ENCODE measurements around the gene SDSL.

The SDSL gene

DNA sequence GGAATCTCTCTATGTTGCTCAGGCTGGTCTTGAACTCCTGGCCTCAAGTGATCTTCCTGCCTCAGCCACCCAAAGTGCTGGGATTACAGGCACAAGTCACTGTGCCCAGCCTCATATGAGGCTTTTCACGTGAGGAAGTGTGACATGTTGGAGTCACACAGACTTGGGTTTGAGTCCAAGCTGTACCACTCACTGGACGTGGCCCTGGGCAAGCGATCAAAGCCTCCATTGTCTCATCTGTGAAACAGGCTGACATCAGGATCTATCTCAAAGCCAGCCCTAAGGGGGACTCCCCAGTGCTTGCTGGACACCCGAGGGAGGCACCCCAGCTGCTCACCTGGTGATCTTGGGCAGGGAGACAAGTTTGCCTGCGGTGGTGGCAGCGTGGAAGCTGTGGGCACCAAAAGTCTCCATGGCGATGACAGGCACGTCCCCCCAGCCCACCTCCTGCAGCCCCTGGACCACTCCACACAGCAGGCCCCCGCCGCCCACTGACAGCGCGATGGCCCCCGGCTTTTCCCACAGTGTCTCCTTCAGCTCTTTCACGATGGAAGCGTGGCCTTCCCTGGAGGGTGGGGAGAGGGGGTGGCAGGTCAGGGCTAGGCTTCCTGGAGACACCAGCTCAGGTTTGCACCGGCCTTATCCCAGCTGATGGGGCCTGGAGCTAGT lies 25.2 kb upstream of the SDSL start:
- Histone ChIP-seq H3K4me3 (ENCODE audit: low read depth, low read length) (no peak overlapping the region), H3K9me3 (ENCODE audit: insufficient read depth, low read depth, low read length) (peaks cover 3% of the 10 kb centered on the region), H3K79me1 (ENCODE audit: low read length) (no peaks in the 10 kb centered on the region), H3K18ac (ENCODE audit: low read length) (no peak overlapping the region), H3K27ac (ENCODE audit: low read depth, low read length) (no peak overlapping the region), H2AFZ (ENCODE audit: insufficient read depth, low read length, poor library complexity) (no peak overlapping the region), H3K9ac (ENCODE audit: low read length) (no peak overlapping the region), H3K27me3 (ENCODE audit: insufficient read depth, low read length) (no peaks in the 10 kb centered on the region), H3K36me3 (ENCODE audit: control insufficient read depth in 1 of 2, insufficient read depth in 2 of 2, low read length in 2 of 2) (no peaks in the 10 kb centered on the region), H2BK120ac (ENCODE audit: insufficient read depth, low read length, poor library complexity) (no peak overlapping the region), H3K4me1 (ENCODE audit: control insufficient read depth in 1 of 2, insufficient read depth in 2 of 2, low read length in 2 of 2) (no peaks in the 10 kb centered on the region), H3K23ac (ENCODE audit: low read length) (no peak overlapping the region), H4K8ac (ENCODE audit: low read depth, low read length) (no peak overlapping the region), H2BK5ac (ENCODE audit: low read depth, low read length, poor library complexity) (no peak overlapping the region), H3K4me2 (ENCODE audit: low read length) (no peak overlapping the region), H3K79me2 (ENCODE audit: control insufficient read depth, insufficient read depth, low read length, poor library complexity) (no peaks in the 10 kb centered on the region), H3K4ac (ENCODE audit: low read depth, low read length) (no peak overlapping the region), H2BK12ac (ENCODE audit: low read length) (no peak overlapping the region), H3K14ac (ENCODE audit: low read length) (no peak overlapping the region), H2AK5ac (ENCODE audit: low read length) (no peak overlapping the region), H4K91ac (ENCODE audit: low read depth, low read length) (no peak overlapping the region), H4K12ac (ENCODE audit: low read depth, low read length) (no peak overlapping the region)
- DNase-seq: no peak
- WGBS (ENCODE audit: extremely low coverage, insufficient coverage, insufficient read length): no CpG with 5 or more reads among the region's 16 CpGs

DNA sequence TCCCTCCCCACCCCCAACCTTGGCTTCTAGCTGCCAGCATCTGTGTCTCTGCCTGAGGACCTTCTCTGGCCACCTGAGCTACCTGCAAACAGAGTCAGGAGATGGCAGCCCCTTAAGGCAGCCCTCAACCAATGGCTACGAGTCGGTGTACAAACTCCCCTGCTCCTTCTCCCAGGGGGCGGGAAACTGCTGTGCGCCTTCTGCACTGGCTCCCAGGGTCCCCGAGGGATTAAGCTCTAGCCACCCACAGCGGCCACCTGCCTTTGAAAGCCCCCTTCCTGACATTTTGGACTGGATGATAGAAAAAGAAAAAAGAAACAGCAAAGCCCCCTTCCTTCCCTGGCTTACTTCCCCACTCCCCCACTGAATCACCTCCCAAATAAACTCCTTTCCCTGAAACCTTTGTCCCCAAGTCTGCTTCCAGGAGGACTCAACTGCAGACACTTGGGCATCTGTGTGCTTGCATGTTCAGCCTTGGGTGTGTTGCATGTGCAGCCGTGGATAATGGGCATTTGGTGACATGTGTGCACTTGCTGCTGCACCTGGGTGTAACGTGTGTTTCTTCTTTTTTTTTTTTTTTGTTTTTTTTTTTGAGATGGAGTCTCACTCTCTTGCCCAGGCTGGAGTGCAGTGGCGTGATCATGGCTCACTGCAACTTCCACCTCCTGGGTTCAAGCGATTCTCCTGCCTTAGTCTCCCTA lies 24.5 kb upstream of the SDSL start:
- no peak overlapping the region for H3K27ac ChIP-seq (ENCODE audit: low read depth, low read length)
- H2BK12ac ChIP-seq (ENCODE audit: low read length): no peak overlapping the region
- no peaks in the 10 kb centered on the region for H3K79me2 ChIP-seq (ENCODE audit: control insufficient read depth, insufficient read depth, low read length, poor library complexity)
- no peak overlapping the region for H3K4me3 ChIP-seq (ENCODE audit: low read depth, low read length)
- H4K91ac ChIP-seq (ENCODE audit: low read depth, low read length): no peak overlapping the region
- H2AFZ ChIP-seq (ENCODE audit: insufficient read depth, low read length, poor library complexity): no peak overlapping the region
- no peaks in the 10 kb centered on the region for H3K4me1 ChIP-seq (ENCODE audit: control insufficient read depth in 1 of 2, insufficient read depth in 2 of 2, low read length in 2 of 2)
- no peak overlapping the region for H4K12ac ChIP-seq (ENCODE audit: low read depth, low read length)
- no peak overlapping the region for H2BK5ac ChIP-seq (ENCODE audit: low read depth, low read length, poor library complexity)
- H3K4ac ChIP-seq (ENCODE audit: low read depth, low read length): no peak overlapping the region
- WGBS (ENCODE audit: extremely low coverage, insufficient coverage, insufficient read length): no CpG with 5 or more reads among the region's 10 CpGs
- no peak overlapping the region for H3K14ac ChIP-seq (ENCODE audit: low read length)
- no peak overlapping the region for H2BK120ac ChIP-seq (ENCODE audit: insufficient read depth, low read length, poor library complexity)
- H3K36me3 ChIP-seq (ENCODE audit: control insufficient read depth in 1 of 2, insufficient read depth in 2 of 2, low read length in 2 of 2): no peaks in the 10 kb centered on the region
- DNase-seq: no peak
- H3K23ac ChIP-seq (ENCODE audit: low read length): no peak overlapping the region
- H3K9ac ChIP-seq (ENCODE audit: low read length): no peak overlapping the region
- no peaks in the 10 kb centered on the region for H3K27me3 ChIP-seq (ENCODE audit: insufficient read depth, low read length)
- no peaks in the 10 kb centered on the region for H3K79me1 ChIP-seq (ENCODE audit: low read length)
- H3K18ac ChIP-seq (ENCODE audit: low read length): no peak overlapping the region
- no peak overlapping the region for H3K4me2 ChIP-seq (ENCODE audit: low read length)
- no peak overlapping the region for H2AK5ac ChIP-seq (ENCODE audit: low read length)
- H4K8ac ChIP-seq (ENCODE audit: low read depth, low read length): no peak overlapping the region
- H3K9me3 ChIP-seq (ENCODE audit: insufficient read depth, low read depth, low read length): peaks cover 3% of the 10 kb centered on the region

DNA sequence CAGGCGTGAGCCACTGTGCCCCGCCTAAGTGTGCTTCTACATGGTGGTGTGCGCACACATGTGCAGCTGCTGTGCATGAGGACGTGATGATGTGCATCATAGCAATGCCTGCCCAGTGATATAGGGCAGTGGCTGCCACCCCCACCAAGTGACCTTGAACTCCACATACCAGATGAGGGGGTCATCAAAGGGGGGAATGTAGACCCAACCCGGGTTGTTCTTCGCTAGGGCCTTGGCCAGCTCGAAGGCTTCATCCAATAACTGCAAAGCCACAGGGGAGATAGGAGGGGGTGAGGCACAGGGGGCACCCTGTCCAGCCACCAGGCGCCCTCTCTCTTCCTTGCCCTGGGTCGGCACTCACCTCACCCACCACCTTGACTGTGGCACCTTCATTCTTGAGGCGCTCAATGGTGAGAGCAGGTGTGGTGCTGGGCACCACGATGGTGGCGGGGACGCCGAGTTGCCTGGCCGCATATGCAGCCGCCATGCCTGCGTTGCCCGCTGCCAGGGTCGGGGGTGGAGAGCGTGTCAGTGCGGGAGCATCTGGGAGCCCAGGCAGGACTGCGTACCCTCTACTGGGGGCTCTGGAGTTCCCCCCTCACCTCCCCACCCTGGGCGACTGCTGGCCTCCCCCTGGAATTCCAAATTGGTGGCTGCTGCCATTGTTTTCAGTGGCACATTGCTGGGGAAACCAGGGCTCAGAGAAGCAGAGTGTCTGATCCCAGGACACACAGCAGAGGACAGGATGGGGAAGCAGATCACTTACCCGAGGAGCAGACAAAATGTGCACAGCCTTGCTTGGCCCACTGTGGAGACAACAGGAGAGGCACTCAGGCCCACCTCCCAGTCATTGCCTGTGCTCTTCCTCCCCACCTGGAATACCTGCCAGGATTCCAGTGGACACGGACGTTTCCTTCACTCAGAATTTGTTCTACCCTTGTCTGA lies 23.6 kb upstream of the SDSL start:
- Histone ChIP-seq H2BK5ac (ENCODE audit: low read depth, low read length, poor library complexity) (no peak overlapping the region), H2AFZ (ENCODE audit: insufficient read depth, low read length, poor library complexity) (no peak overlapping the region), H3K4ac (ENCODE audit: low read depth, low read length) (no peak overlapping the region), H3K79me1 (ENCODE audit: low read length) (no peaks in the 10 kb centered on the region), H4K8ac (ENCODE audit: low read depth, low read length) (no peak overlapping the region), H3K4me2 (ENCODE audit: low read length) (no peak overlapping the region), H3K18ac (ENCODE audit: low read length) (no peak overlapping the region), H4K12ac (ENCODE audit: low read depth, low read length) (no peak overlapping the region), H3K23ac (ENCODE audit: low read length) (no peak overlapping the region), H4K91ac (ENCODE audit: low read depth, low read length) (no peak overlapping the region), H2BK120ac (ENCODE audit: insufficient read depth, low read length, poor library complexity) (no peak overlapping the region), H3K14ac (ENCODE audit: low read length) (no peak overlapping the region), H3K9me3 (ENCODE audit: insufficient read depth, low read depth, low read length) (peaks cover 3% of the 10 kb centered on the region), H3K9ac (ENCODE audit: low read length) (no peak overlapping the region), H3K27ac (ENCODE audit: low read depth, low read length) (no peak overlapping the region), H3K27me3 (ENCODE audit: insufficient read depth, low read length) (no peaks in the 10 kb centered on the region), H3K4me1 (ENCODE audit: control insufficient read depth in 1 of 2, insufficient read depth in 2 of 2, low read length in 2 of 2) (no peaks in the 10 kb centered on the region), H3K36me3 (ENCODE audit: control insufficient read depth in 1 of 2, insufficient read depth in 2 of 2, low read length in 2 of 2) (no peaks in the 10 kb centered on the region), H2AK5ac (ENCODE audit: low read length) (no peak overlapping the region), H3K79me2 (ENCODE audit: control insufficient read depth, insufficient read depth, low read length, poor library complexity) (no peaks in the 10 kb centered on the region), H3K4me3 (ENCODE audit: low read depth, low read length) (no peak overlapping the region), H2BK12ac (ENCODE audit: low read length) (no peak overlapping the region)
- DNase-seq: no peak
- WGBS (ENCODE audit: extremely low coverage, insufficient coverage, insufficient read length): no CpG with 5 or more reads among the region's 26 CpGs

DNA sequence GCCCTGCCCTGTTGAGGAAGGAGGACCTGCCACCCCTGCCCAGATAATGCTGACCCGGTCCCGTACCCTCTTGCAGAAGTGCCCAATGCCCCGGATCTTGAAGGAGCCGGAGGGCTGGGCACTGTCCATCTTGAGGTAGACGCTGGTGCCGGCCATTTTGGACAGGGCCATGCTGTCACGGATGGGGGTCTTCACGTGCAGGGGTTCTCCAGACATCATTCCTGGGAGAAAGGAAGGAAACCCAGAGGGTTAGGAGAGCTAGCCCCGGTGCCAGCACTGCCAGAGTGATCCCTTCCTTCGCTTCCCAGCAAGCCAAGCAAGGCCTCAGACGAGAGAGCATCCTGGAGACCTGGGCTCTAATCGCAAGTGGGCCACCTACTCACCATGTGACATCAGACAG lies 22.7 kb upstream of the SDSL start:
- DNase-seq: no peak
- Histone ChIP-seq H4K12ac (ENCODE audit: low read depth, low read length) (no peak overlapping the region), H3K14ac (ENCODE audit: low read length) (no peak overlapping the region), H4K91ac (ENCODE audit: low read depth, low read length) (no peak overlapping the region), H2BK120ac (ENCODE audit: insufficient read depth, low read length, poor library complexity) (no peak overlapping the region), H2AFZ (ENCODE audit: insufficient read depth, low read length, poor library complexity) (no peak overlapping the region), H3K4me3 (ENCODE audit: low read depth, low read length) (no peak overlapping the region), H4K8ac (ENCODE audit: low read depth, low read length) (no peak overlapping the region), H3K4me2 (ENCODE audit: low read length) (no peak overlapping the region), H3K23ac (ENCODE audit: low read length) (no peak overlapping the region), H3K27me3 (ENCODE audit: insufficient read depth, low read length) (no peaks in the 10 kb centered on the region), H3K4ac (ENCODE audit: low read depth, low read length) (no peak overlapping the region), H3K79me2 (ENCODE audit: control insufficient read depth, insufficient read depth, low read length, poor library complexity) (no peaks in the 10 kb centered on the region), H3K36me3 (ENCODE audit: control insufficient read depth in 1 of 2, insufficient read depth in 2 of 2, low read length in 2 of 2) (no peaks in the 10 kb centered on the region), H2BK12ac (ENCODE audit: low read length) (no peak overlapping the region), H3K27ac (ENCODE audit: low read depth, low read length) (no peak overlapping the region), H2AK5ac (ENCODE audit: low read length) (no peak overlapping the region), H3K9me3 (ENCODE audit: insufficient read depth, low read depth, low read length) (peaks cover 3% of the 10 kb centered on the region), H2BK5ac (ENCODE audit: low read depth, low read length, poor library complexity) (no peak overlapping the region), H3K4me1 (ENCODE audit: control insufficient read depth in 1 of 2, insufficient read depth in 2 of 2, low read length in 2 of 2) (no peaks in the 10 kb centered on the region), H3K18ac (ENCODE audit: low read length) (no peak overlapping the region), H3K9ac (ENCODE audit: low read length) (no peak overlapping the region), H3K79me1 (ENCODE audit: low read length) (no peaks in the 10 kb centered on the region)
- no CpG with 5 or more reads among the region's 12 CpGs for WGBS (ENCODE audit: extremely low coverage, insufficient coverage, insufficient read length)

Measured in trophoblast cell (in vitro differentiated cells and primary cell).